Measurements from ENCODE around the gene TIGD6. TPM values are rescaled to one million over a fixed set of nuclear protein-coding genes. Genes with fewer than 3 reads are reported as not detected.

Gene TIGD6
- total and polyA plus RNA-seq, 9 of the 15 experiments (the other 6 are each of a cell fraction or from before 2014, with no cell fraction given) = 1.8 to 6.3 (median 3.9) TPM

GRCh38 chr5:150000990-150001659 lies 671 bp upstream of the TIGD6 start (continued):
- TF ChIP-seq HMG20A (CRISPR knock-in tag; conservative IDR thresholded peaks at IDR 0.05) (no peak), ZNF197 (CRISPR knock-in tag; IDR thresholded peaks at IDR 0.05; ENCODE audit: low read depth) (no peak), ZNF583 (CRISPR knock-in tag; IDR thresholded peaks at IDR 0.05) (no peak), MNT (conservative IDR thresholded peaks at IDR 0.05) (no peak), ILK (tag; IDR thresholded peaks at IDR 0.05; ENCODE audit: borderline replicate concordance, low read depth) (no peak), NCOA1 (IDR thresholded peaks at IDR 0.05; ENCODE audit: low read depth) (no peak), FOXO4 (CRISPR knock-in tag; IDR thresholded peaks at IDR 0.05) (no peak), GTF2F1 (IDR thresholded peaks at IDR 0.05; ENCODE audit: low read depth, low read length) (no peak), PHF21A (IDR thresholded peaks at IDR 0.05; ENCODE audit: borderline replicate concordance, low read depth) (no peak), ARID3B (CRISPR knock-in tag; IDR thresholded peaks at IDR 0.05; ENCODE audit: borderline replicate concordance) (no peak), RAD51 (IDR thresholded peaks at IDR 0.05; ENCODE audit: borderline replicate concordance, low read depth) (no peak), ZNF384 (IDR thresholded peaks at IDR 0.05; ENCODE audit: low read depth, low read length) (no peak), ARID4B (CRISPR knock-in tag; IDR thresholded peaks at IDR 0.05) (peak; percentile 75; the same call in 1 of the 2 replicates), ETS1 (conservative IDR thresholded peaks at IDR 0.05; ENCODE audit: control insufficient read depth, low read depth, low read length) (no peak), SAP30 (IDR thresholded peaks at IDR 0.05; ENCODE audit: borderline replicate concordance, insufficient read depth, low read depth, low read length, poor library complexity, severe bottlenecking) (no peak), ZSCAN32 (CRISPR knock-in tag; IDR thresholded peaks at IDR 0.05) (no peak), RBM15 (IDR thresholded peaks at IDR 0.05; ENCODE audit: insufficient read depth, low read length) (no peak)
